OCI-LY7 (cell line): ENCODE measurements around the gene S100A7A. TPM values are rescaled to one million over a fixed set of nuclear protein-coding genes. Genes with fewer than 3 reads are reported as not detected.

Source experiments
- BruUV-seq: library from RNA; stranded (reverse); fragments of 400-500 nt; replicated peaks from 2 replicates; lab custom pipeline; 2021; lab: Mats Ljungman, UMichigan
- CTCF ChIA-PET: fragments of 300-600 bp; sonication (Branson Sonifier 250); formaldehyde crosslinking; loops from one replicate; lab custom pipeline; 2022; ENCODE audit warnings: antibody characterized with exemption; ENCODE audit not compliant: unreplicated experiment; lab: Charles Lee
- POLR2A ChIA-PET: fragments of 300-600 bp; sonication (Branson Sonifier 250); formaldehyde crosslinking; loops from one replicate; lab custom pipeline; 2022; ENCODE audit warnings: antibody characterized with exemption; lab: Charles Lee
- DNase-seq: peaks from one replicate; pipeline ENCODE4 v3.0.0-alpha.2; 2015; ENCODE audit warnings: low spot score
- H2AFZ ChIP-seq: fragments of 200-600 bp; sonication (generic), shearing (Covaris generic); 2 replicates; pipeline ENCODE4 v1.6.1; 2014; ENCODE audit warnings: mild to moderate bottlenecking, antibody characterized with exemption, low read length, moderate library complexity
- H3K27ac ChIP-seq: fragments of 200-600 bp; sonication (generic); 2 replicates; pipeline ENCODE4 v1.5.1; 2014; ENCODE audit warnings: mixed run types, low read depth, mild to moderate bottlenecking, moderate library complexity, low read length, inconsistent platforms; ENCODE audit not compliant: poor library complexity, severe bottlenecking
- H3K36me3 ChIP-seq: fragments of 200-600 bp; sonication (generic); 2 replicates; pipeline ENCODE4 v1.6.1; 2014; ENCODE audit warnings: mild to moderate bottlenecking, antibody characterized with exemption, low read length, moderate library complexity, mixed read lengths; ENCODE audit not compliant: insufficient read depth
- H3K4me1 ChIP-seq: fragments of 200-600 bp; sonication (generic); 2 replicates; pipeline ENCODE4 v1.5.1; 2014; ENCODE audit warnings: mild to moderate bottlenecking, low read length; ENCODE audit not compliant: insufficient read depth, poor library complexity, severe bottlenecking
- H3K4me2 ChIP-seq: fragments of 200-600 bp; sonication (generic); 2 replicates; pipeline ENCODE4 v1.6.1; 2014; ENCODE audit warnings: mild to moderate bottlenecking, low read length
- H3K4me3 ChIP-seq: fragments of 200-600 bp; sonication (generic); 2 replicates; pipeline ENCODE4 v1.5.1; 2014; ENCODE audit warnings: mild to moderate bottlenecking, low read depth, low read length; ENCODE audit not compliant: poor library complexity, severe bottlenecking
- H3K79me2 ChIP-seq: fragments of 200-600 bp; sonication (generic); 2 replicates; pipeline ENCODE4 v1.6.1; 2016; ENCODE audit warnings: low read depth, mild to moderate bottlenecking, low read length, moderate library complexity, mixed read lengths; ENCODE audit not compliant: insufficient read depth
- H3K9me2 ChIP-seq: fragments of 200-600 bp; sonication (generic); 2 replicates; pipeline ENCODE4 v1.6.1; 2016; ENCODE audit warnings: mild to moderate bottlenecking, low read length, mixed read lengths; ENCODE audit not compliant: insufficient read depth
- H3K9me3 ChIP-seq: fragments of 200-600 bp; sonication (generic); 2 replicates; pipeline ENCODE4 v1.6.1; 2014; ENCODE audit warnings: mild to moderate bottlenecking, mixed run types, low read length, mixed read lengths
- H4K20me1 ChIP-seq: fragments of 200-600 bp; sonication (generic); 2 replicates; pipeline ENCODE4 v1.6.1; 2014; ENCODE audit warnings: mild to moderate bottlenecking, antibody characterized with exemption, low read length, moderate library complexity, mixed read lengths; ENCODE audit not compliant: insufficient read depth
- EZH2phosphoT487 ChIP-seq: fragments of 200-600 bp; sonication (generic); IDR thresholded peaks from 2 replicates; pipeline ENCODE4 v1.6.1; 2018; ENCODE audit warnings: low read depth, borderline replicate concordance, mild to moderate bottlenecking, mixed run types, antibody characterized with exemption, low read length, moderate library complexity, mixed read lengths
- intact Hi-C: fragments of 100-400 bp; cut with micrococcal nuclease; formaldehyde crosslinking; loops from one replicate; pipeline ENCODE4 v1.10.0; 2022; ENCODE audit not compliant: unreplicated experiment
- total RNA-seq, 2 experiments: library from RNA; depleted of rRNA in 1 of 2; stranded (reverse); fragments of >200 nt in 1 of 2; shearing (Covaris generic) in 1 of 2; gene quantifications; 2 replicates each; pipeline ENCODE4 v1.2.3, GENCODE V29; 2014 to 2022
- TF ChIP-seq, protein P1 (sequence below): fragments of 200-600 bp; sonication (generic); conservative IDR thresholded peaks from 2 replicates; pipeline ENCODE4 v1.5.1; 2014; ENCODE audit warnings: mild to moderate bottlenecking, antibody characterized with exemption, low read length, moderate library complexity, mixed read lengths

Gene S100A7A
- total RNA-seq, 2 experiments from 2014 or later, result not detected

DNA sequence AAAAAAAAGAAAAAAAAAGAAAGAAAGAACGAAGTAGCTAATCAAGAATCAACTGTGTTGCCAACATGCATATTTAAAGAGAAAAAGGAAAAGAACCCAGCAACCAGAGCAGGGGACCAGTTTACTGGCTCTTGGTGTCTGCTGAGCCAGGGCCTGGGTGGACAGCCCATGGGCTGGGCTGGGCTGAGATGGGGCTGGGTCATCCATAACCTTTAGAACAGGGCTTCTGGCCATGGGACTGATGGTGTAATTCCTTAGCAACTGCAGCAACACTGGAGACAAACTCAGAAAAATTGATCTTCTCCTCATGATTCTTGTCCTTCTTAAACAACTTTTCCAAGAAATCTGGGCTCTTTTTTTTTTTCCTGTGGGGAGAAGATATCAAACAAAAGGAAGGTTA lies 10.5 kb downstream of the S100A7A start:
- H3K9me3 ChIP-seq, result no peaks in the 10 kb centered on the region
- no TSS peak for BruUV-seq
- no peaks in the 10 kb centered on the region for H4K20me1 ChIP-seq
- no peaks in the 10 kb centered on the region for H3K4me1 ChIP-seq
- ChIA-PET CTCF (no interaction called here), POLR2A (no interaction called here)
- no peaks in the 10 kb centered on the region for H3K36me3 ChIP-seq
- TF ChIP-seq, protein P1, sequence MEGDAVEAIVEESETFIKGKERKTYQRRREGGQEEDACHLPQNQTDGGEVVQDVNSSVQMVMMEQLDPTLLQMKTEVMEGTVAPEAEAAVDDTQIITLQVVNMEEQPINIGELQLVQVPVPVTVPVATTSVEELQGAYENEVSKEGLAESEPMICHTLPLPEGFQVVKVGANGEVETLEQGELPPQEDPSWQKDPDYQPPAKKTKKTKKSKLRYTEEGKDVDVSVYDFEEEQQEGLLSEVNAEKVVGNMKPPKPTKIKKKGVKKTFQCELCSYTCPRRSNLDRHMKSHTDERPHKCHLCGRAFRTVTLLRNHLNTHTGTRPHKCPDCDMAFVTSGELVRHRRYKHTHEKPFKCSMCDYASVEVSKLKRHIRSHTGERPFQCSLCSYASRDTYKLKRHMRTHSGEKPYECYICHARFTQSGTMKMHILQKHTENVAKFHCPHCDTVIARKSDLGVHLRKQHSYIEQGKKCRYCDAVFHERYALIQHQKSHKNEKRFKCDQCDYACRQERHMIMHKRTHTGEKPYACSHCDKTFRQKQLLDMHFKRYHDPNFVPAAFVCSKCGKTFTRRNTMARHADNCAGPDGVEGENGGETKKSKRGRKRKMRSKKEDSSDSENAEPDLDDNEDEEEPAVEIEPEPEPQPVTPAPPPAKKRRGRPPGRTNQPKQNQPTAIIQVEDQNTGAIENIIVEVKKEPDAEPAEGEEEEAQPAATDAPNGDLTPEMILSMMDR, result no peak
- no peak for TF ChIP-seq EZH2phosphoT487
- no peak overlapping the region for H3K4me2 ChIP-seq
- no peaks in the 10 kb centered on the region for H3K9me2 ChIP-seq
- no peak overlapping the region for H3K4me3 ChIP-seq
- no peak overlapping the region for H3K27ac ChIP-seq
- H3K79me2 ChIP-seq, result no peaks in the 10 kb centered on the region
- no peak for DNase-seq
- H2AFZ ChIP-seq, result no peak overlapping the region
- intact Hi-C loops, result no loop called here

DNA sequence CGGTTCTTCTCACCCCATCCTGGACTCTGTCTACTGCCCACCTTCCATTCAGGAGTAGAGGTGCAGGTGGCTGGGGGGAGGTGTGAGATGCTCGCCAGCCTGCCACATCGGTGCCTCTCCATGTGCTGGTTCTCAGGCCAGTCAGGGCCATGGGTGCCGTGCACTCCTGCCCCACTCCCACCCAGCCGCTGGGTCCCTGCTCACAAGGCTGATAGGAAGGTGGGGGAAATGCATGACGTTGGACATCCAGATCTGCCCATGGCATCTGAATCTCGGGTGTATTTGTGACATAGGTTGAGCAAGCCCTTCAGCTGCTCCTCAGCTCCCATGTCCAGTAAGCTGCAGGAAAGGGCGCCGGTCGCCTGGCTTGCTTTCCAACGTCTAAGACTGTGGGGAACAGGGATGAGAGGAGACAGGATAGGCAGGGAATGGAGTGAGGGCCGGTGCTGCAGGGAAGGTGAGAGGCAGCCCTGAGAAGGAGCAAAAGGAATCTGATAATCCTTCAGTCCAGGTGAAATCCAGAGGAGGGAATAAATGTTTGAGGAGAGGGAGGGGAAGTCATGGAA lies 11.8 kb downstream of the S100A7A start:
- no peak for DNase-seq
- TF ChIP-seq EZH2phosphoT487, result no peak
- TF ChIP-seq, protein P1, result no peak
- Histone ChIP-seq H2AFZ (no peak overlapping the region), H3K4me1 (no peaks in the 10 kb centered on the region), H3K9me2 (no peaks in the 10 kb centered on the region), H3K27ac (no peak overlapping the region), H4K20me1 (no peaks in the 10 kb centered on the region), H3K9me3 (no peaks in the 10 kb centered on the region), H3K79me2 (no peaks in the 10 kb centered on the region), H3K4me3 (no peak overlapping the region), H3K36me3 (no peaks in the 10 kb centered on the region), H3K4me2 (no peak overlapping the region)
- BruUV-seq, result no TSS peak
- ChIA-PET POLR2A (no interaction called here), CTCF (no interaction called here)
- intact Hi-C loops, result no loop called here

GRCh38 chr1:153428791-153429190 lies 12.5 kb downstream of the S100A7A start:
- Histone ChIP-seq H3K9me3 (no peaks in the 10 kb centered on the region), H3K4me2 (no peak overlapping the region), H3K4me3 (no peak overlapping the region), H3K9me2 (no peaks in the 10 kb centered on the region), H3K36me3 (no peaks in the 10 kb centered on the region), H3K4me1 (no peaks in the 10 kb centered on the region), H3K27ac (no peak overlapping the region), H3K79me2 (no peaks in the 10 kb centered on the region), H2AFZ (no peak overlapping the region), H4K20me1 (no peaks in the 10 kb centered on the region)
- ChIA-PET POLR2A (no interaction called here), CTCF (no interaction called here)
- DNase-seq, result no peak
- intact Hi-C loops, result no loop called here
- no TSS peak for BruUV-seq
- no peak for TF ChIP-seq EZH2phosphoT487
- TF ChIP-seq, protein P1, result no peak
